BJ (cell line): ENCODE data around the gene WNT11. TPM values are rescaled to one million over a fixed set of nuclear protein-coding genes. Genes with fewer than 3 reads are reported as not detected.
A peak's percentile ranks its signal among the peaks of the same experiment; 100 is the strongest.

Experiments
- CTCF ChIA-PET: fragments of 350-600 bp; formaldehyde crosslinking; extraction: SDS; loops from one replicate; lab custom pipeline; 2021; ENCODE audit warnings: antibody characterized with exemption, inconsistent platforms; lab: Yijun Ruan, JAX
- POLR2A ChIA-PET: fragments of 300-600 bp; sonication (Branson Sonifier 250); formaldehyde crosslinking; extraction: SDS; loops from one replicate; lab custom pipeline; 2021; ENCODE audit warnings: antibody characterized with exemption; lab: Charles Lee
- DNase-seq: peaks from one replicate; pipeline ENCODE4 v3.0.0-alpha.2; 2011; ENCODE audit warnings: low read depth
- H3K27me3 ChIP-seq: 2 replicates; pipeline ENCODE4 v1.6.0; 2011; ENCODE audit warnings: low read length; ENCODE audit not compliant: control insufficient read depth, insufficient read depth
- H3K36me3 ChIP-seq: 2 replicates; pipeline ENCODE4 v1.5.1; 2011; ENCODE audit warnings: low read length; ENCODE audit not compliant: control insufficient read depth, insufficient read depth
- H3K4me3 ChIP-seq: 2 replicates; pipeline ENCODE4 v1.5.1; 2011; ENCODE audit warnings: low read depth, mild to moderate bottlenecking, control low read depth, low read length
- CTCF ChIP-seq: IDR thresholded peaks from 2 replicates; pipeline ENCODE4 v1.5.1; 2011; ENCODE audit warnings: low read depth, mild to moderate bottlenecking, control low read depth, inconsistent platforms, low read length, moderate library complexity; ENCODE audit not compliant: insufficient read depth
- polyA plus RNA-seq: library from polyadenylated mRNA; depleted of rRNA; stranded (reverse); fragments of >200 nt; gene quantifications from 2 replicates; pipeline ENCODE4 v1.2.3, GENCODE V29; 2011

The WNT11 gene
- polyA plus RNA-seq, 1 experiment, result 0.25 TPM

DNA sequence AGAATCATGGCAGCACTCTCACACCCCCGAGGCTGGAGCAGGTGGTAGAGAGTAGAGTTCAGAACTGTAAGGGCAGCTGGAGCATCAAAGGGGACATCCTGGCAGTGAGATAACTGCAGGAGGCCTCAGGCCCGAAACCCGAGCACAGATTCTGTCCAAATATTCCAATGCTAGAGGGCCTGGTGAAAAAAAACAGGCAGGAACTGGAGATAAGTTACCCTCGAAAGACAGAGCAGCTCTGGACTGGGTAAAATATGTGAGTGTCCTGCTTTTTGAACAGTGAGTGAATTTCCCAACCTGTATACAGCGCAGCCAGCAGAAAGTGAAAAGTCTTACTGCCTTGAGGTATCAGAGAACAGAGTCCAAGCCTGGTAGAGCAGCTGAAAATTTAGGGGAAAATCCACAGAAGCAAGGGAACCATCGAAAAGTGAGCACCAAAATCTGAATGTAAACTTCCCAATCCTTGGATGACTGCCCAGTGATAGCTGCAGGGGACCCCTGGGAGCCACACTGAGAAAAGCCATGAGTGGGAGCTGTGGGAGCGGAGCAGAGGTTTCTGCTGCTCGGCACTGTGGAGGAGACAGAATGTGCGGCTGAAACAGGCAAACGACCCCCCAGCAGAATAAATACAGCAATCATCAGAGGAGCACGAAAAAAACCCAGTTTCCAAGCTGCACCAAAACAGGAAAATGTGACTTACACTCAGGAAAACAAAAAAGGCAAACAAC lies 50.6 kb downstream of the WNT11 start:
- ChIA-PET POLR2A (no interaction called here), CTCF (interaction anchor here (1.1 kb wide), 1 partner anchor 259 kb away, joined by 3 read pairs; no protein-coding TSS in a partner anchor)
- DNase-seq, result no peak
- Histone ChIP-seq H3K27me3 (peaks cover 6% of the 10 kb centered on the region), H3K36me3 (no peaks in the 10 kb centered on the region), H3K4me3 (no peak overlapping the region)
- TF ChIP-seq CTCF, result no peak

DNA sequence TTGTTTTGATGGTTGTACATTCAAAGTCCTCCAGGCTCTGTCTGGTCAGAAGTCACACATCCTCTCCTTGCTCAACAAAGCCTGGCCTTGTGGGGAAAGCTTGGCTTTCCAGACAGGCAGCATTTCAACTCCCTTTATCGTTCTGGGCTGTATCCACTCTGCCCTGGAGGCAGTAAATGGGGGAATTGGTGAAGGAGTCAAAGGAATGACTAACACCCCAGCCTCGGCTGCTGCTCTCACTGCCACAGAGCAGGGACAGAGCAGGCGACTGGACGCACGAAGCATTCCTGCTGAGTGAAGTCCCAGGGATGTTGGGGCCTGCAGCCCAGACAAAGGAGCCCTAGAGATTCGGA lies 52.8 kb downstream of the WNT11 start:
- H3K27me3 ChIP-seq, result peaks cover 5% of the 10 kb centered on the region
- DNase-seq, result peak; percentile 59
- H3K36me3 ChIP-seq, result no peaks in the 10 kb centered on the region
- ChIA-PET POLR2A (interaction anchor here (0.5 to 0.6 kb wide), 2 partner anchors 10 to 225 kb away, joined by 3 to 4 read pairs; no protein-coding TSS in a partner anchor), CTCF (interaction anchor here (0.6 to 2.4 kb wide), 4 partner anchors 10 to 256 kb away, joined by 3 to 6 read pairs (median 4); no protein-coding TSS in a partner anchor)
- H3K4me3 ChIP-seq, result no peak overlapping the region
- TF ChIP-seq CTCF, result no peak

DNA sequence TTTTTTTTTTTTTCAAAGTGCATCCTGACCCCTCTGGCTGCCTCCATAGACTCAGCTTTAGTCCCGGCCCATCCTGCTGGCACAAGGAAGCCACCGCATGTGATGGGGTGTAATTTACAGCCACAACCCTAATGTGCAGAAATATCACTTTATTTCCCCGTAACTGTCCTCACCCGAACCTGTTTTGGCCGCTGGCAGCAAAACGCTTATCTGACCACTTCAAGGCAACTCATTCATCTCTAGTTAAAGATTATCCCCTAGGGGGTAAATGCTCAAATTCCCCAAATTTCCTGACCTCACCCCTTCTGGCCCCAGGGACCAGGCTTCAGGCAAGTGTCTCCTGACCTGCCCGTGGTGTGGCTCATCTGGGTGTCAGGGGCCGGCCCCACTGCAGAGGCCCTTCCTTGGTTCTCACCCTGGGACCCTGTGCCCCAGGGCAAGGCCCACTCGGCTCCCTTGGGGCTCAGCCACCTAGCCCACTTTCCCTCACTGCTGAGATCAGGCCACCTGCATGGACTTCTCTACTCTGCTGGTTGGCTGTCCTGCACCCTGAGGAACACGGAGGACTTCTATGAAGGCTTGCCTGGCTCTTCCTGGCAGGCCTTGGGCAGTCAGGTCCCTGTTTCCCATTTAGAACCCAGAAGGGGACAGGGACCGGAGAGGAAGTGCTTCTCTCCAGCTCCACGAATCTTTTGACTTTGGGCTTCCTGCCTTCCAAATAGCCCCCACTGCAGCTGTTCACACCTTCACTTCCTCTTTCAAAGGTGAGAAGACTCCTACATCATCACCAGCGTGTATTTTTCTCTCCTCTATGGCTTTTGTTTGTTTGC lies 53.3 kb downstream of the WNT11 start:
- DNase-seq, result no peak
- CTCF ChIA-PET, result interaction anchor here (0.6 to 2.4 kb wide), 12 partner anchors 8 to 259 kb away, joined by 3 to 9 read pairs (median 3); no protein-coding TSS in a partner anchor

GRCh38 chr11:76152086-76152681 lies 54.1 kb downstream of the WNT11 start:
- Histone ChIP-seq H3K27me3 (peaks cover 3% of the 10 kb centered on the region), H3K4me3 (no peak overlapping the region), H3K36me3 (no peaks in the 10 kb centered on the region)
- CTCF ChIA-PET, result interaction anchor here (0.8 to 2.4 kb wide), 15 partner anchors 8 to 271 kb away, joined by 3 to 9 read pairs (median 3); no protein-coding TSS in a partner anchor
- no peak for DNase-seq
- TF ChIP-seq CTCF, result peak; percentile 62
- POLR2A ChIA-PET, result no interaction called here

More for the DNA sequence above, 53.3 kb downstream of the WNT11 start:
- no peaks in the 10 kb centered on the region for H3K36me3 ChIP-seq
- POLR2A ChIA-PET, result interaction anchor here (0.5 to 0.6 kb wide), 2 partner anchors 9 to 224 kb away, joined by 3 to 4 read pairs; no protein-coding TSS in a partner anchor
- TF ChIP-seq CTCF, result no peak
- peaks cover 3% of the 10 kb centered on the region for H3K27me3 ChIP-seq
- no peak overlapping the region for H3K4me3 ChIP-seq
